ENCODE measurements around the gene VRK3. TPM values are rescaled to one million over a fixed set of nuclear protein-coding genes. Genes with fewer than 3 reads are reported as not detected.
A peak's percentile ranks its signal among the peaks of the same experiment; 100 is the strongest.
"Not testable (repeated sequence)": the region's sequence is repeated elsewhere in the genome, so short reads cannot be mapped to it uniquely, and the experiment has no call there.

The VRK3 gene
- total and polyA plus RNA-seq, 12 donors = 15.1 to 34.9 (median 23.6) TPM

DNA sequence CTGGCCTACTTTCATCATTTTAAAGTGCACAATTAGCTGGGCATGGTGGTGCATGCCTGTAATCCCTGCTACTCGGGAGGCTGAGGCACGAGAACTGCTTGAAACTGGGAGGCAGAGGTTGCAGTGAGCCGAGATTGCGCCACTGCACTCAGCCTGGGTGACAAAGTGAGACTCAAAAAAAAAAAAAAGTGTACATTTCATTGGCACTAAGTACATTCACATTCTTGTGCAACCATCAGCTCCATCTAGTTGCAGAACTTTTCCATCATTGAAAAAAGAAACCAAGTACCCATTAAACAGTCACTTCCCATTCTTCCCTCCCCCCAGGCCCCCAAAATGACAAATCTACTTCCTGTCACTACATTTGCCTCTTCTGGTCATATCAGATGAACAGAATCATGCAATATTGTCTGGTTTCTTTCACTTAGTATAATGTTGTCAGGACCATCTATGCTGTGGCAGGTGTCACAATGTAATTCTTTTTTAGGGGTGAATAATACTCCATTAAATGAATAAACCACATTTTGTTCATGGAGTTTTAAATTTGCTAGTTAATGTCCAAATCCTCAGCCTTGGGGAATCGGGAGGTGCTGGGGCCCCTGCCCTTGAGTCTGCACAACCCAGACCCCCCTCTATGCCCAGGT, 56.8 kb downstream of the VRK3 start:
- H3K27ac ChIP-seq = peak overlapping the region in 1 of 10 donors; percentile 52
- DNase-seq = no peak

DNA sequence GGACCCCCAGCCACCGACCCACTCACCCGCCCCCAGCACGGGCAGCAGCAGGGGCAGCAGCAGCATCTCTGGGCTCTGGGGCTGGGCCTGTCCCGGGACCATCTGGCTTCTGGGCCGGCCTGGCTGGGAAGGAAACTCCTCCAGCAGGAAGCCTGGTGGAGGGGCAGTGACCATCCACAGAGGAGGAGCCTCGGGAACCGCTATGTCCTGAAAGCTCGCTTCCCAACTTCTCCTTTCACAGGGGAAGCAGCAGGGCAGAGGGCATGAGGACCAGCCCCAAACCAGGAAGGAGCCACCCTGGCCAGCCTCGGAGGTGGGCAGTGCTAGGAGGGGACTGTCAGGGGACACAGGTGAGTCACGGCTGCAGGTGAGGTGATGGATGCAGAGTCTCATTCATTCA, 64.2 kb downstream of the VRK3 start, which contains the start of gene SIGLEC11:
Gene SIGLEC11, minus strand, starts transcription at position 193 of the 400 bp plus-strand sequence. Its CDS starts 91 bp downstream, at position 102.
- ATAC-seq = peak; percentile 33 to 76 (median 60)

More for the DNA sequence above, 56.8 kb downstream of the VRK3 start:
- 82 to 86% methylated on average over 5 of the region's 5 CpGs for WGBS, 2 donors
- H3K36me3 ChIP-seq = no peaks in the 10 kb centered on the region
- no peak overlapping the region for H3K4me3 ChIP-seq
- H3K9me3 ChIP-seq = no peaks in the 10 kb centered on the region
- peaks cover 0 to 16% (median 15%) of the 10 kb centered on the region in 7 donors for H3K27me3 ChIP-seq
- peaks cover 0 to 32% (median 2%) of the 10 kb centered on the region in 9 donors for H3K4me1 ChIP-seq
- intact Hi-C loops (cut with DNase I) = no loop called here
- TF ChIP-seq, protein P1, sequence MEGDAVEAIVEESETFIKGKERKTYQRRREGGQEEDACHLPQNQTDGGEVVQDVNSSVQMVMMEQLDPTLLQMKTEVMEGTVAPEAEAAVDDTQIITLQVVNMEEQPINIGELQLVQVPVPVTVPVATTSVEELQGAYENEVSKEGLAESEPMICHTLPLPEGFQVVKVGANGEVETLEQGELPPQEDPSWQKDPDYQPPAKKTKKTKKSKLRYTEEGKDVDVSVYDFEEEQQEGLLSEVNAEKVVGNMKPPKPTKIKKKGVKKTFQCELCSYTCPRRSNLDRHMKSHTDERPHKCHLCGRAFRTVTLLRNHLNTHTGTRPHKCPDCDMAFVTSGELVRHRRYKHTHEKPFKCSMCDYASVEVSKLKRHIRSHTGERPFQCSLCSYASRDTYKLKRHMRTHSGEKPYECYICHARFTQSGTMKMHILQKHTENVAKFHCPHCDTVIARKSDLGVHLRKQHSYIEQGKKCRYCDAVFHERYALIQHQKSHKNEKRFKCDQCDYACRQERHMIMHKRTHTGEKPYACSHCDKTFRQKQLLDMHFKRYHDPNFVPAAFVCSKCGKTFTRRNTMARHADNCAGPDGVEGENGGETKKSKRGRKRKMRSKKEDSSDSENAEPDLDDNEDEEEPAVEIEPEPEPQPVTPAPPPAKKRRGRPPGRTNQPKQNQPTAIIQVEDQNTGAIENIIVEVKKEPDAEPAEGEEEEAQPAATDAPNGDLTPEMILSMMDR (IDR thresholded peaks at IDR 0.05) = no peak
- no peak for ATAC-seq

DNA sequence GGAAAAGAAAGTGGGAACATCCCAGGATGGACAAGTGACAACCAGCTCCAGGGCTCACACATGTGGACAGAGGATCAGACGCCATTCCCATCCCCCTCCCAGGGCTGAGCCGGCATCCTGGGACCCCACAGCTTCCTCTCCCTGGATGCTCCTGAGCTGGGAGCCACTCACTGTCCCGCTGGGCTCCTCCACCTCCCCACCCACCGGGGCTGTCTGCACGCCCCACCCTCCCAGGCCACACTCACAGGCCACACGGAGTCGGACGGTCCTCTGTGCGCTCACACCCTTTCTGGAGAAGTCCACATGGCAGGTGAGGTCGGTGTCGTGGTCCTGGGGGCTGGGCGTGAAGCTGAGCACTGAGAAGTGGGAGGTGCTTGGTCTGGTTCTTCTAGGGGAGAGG, 65.3 kb downstream of the VRK3 start:
- H3K4me1 ChIP-seq = peaks cover 0 to 21% (median 4%) of the 10 kb centered on the region in 9 donors
- H3K9me3 ChIP-seq; DNase-seq; H3K4me3 ChIP-seq; H3K36me3 ChIP-seq; H3K27ac ChIP-seq; intact Hi-C loops (cut with DNase I): not testable (repeated sequence)
- peaks cover 0 to 13% (median 6%) of the 10 kb centered on the region in 7 donors for H3K27me3 ChIP-seq
- WGBS, 2 donors = 20% methylated on average over 1 of the region's 12 CpGs; no CpG with 5 or more reads in 1 of the 2 donors
- peak in 2 of 8 donors; percentile 13 to 23 for ATAC-seq

More for the DNA sequence above, 64.2 kb downstream of the VRK3 start, which contains the start of gene SIGLEC11:
- H3K36me3 ChIP-seq; intact Hi-C loops (cut with DNase I); DNase-seq; H3K27ac ChIP-seq; H3K9me3 ChIP-seq: not testable (repeated sequence)
- peaks cover 0 to 15% (median 0%) of the 10 kb centered on the region in 9 donors for H3K4me1 ChIP-seq
- 47 to 49% methylated on average over 5 of the region's 10 CpGs for WGBS, 2 donors
- H3K27me3 ChIP-seq = peaks cover 0 to 13% (median 6%) of the 10 kb centered on the region in 7 donors
- peak within 1 kb of the TSS in 1 of 10 donors; percentile 9 for H3K4me3 ChIP-seq

DNA sequence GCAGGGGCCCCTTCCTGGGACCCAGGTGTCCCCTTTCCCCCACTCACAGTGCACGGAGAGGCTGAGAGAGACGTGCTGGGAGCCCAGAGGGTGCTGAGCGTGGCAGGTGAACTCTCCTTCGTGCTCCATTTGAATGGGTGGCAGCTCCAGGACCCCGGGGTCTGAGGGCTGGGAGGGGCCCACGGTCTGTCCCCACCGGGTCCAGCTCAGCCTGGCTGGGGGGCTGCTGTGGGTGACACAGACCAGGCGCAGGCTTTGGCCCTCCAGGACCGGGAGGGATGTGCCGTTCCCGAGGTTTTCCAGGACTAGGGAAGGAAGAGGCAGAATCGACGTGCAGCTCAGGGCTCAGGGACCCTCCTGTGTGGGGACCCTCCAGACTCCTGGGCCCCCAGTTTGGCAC, 66.6 kb downstream of the VRK3 start:
- 55 to 63% methylated on average over 9 to 13 of the region's 13 CpGs for WGBS, 2 donors
- H3K4me3 ChIP-seq; H3K9me3 ChIP-seq; H3K27ac ChIP-seq; H3K36me3 ChIP-seq; intact Hi-C loops (cut with DNase I); DNase-seq: not testable (repeated sequence)
- ATAC-seq = peak in 1 of 8 donors; percentile 48
- Histone ChIP-seq H3K4me1 (peaks cover 0 to 34% (median 17%) of the 10 kb centered on the region in 9 donors), H3K27me3 (peaks cover 0 to 13% (median 6%) of the 10 kb centered on the region in 7 donors)

DNA sequence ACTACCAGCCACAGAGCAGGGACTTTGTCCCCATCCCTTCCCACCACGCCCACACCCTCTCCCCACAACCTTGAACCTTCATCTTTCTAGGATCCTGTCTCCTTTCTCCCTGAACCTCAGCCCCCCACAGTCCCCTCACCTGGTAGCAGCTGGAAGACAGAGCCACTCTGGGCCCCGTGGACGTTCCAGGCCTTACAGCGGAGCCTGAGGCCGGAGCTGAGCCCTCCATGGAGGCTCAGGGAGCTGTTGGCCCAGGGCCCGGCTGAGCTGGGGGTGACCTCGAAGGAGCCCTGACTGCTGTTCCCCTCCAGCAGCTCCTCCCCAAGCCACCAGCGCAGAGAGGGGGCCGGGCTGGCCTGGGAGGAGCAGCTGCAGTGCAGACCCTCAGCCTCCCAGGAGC, 67.0 kb downstream of the VRK3 start:
- Histone ChIP-seq H3K4me1 (peaks cover 0 to 38% (median 17%) of the 10 kb centered on the region in 9 donors), H3K27me3 (peaks cover 0 to 13% (median 6%) of the 10 kb centered on the region in 7 donors)
- H3K9me3 ChIP-seq; H3K27ac ChIP-seq; H3K36me3 ChIP-seq; intact Hi-C loops (cut with DNase I); DNase-seq; ATAC-seq; H3K4me3 ChIP-seq: not testable (repeated sequence)
- WGBS, 2 donors = 50 to 61% methylated on average over 8 to 9 of the region's 9 CpGs

DNA sequence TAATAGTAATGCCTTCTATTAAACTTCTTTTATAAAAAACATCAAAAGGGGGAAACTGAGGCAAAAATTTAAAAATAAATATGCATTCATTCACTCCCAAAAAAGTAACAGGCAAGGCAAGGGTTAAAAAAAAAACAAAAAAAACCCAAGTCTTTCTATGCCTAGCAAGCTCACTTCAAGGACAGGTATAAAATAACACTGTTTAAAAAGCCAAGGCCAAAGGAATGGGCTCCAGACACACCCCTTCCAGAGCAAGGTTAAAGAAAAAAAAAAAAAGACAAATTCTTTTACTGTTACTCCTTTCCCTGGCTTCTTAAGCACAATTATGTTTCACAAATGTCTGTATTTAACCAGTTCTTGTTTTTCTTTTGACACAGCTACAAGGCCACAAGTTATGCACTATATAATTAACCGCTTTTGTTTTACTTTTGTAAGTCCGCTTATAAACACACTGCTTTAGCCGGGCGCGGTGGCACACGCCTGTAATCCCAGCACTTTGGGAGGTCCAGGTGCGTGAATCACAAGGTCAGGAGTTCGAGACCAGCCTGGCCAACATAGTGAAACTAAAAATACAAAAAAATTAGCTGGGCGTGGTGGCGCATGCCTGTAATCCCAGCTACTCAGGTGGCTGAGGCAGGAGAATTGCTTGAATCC, 67.8 kb downstream of the VRK3 start:
- no peak for DNase-seq
- Histone ChIP-seq H3K27me3 (peaks cover 0 to 13% (median 6%) of the 10 kb centered on the region in 7 donors), H3K36me3 (no peaks in the 10 kb centered on the region), H3K27ac (no peak overlapping the region), H3K4me1 (peaks cover 0 to 45% (median 17%) of the 10 kb centered on the region in 9 donors), H3K4me3 (no peak overlapping the region), H3K9me3 (no peaks in the 10 kb centered on the region)
- WGBS, 2 donors = 90 to 92% methylated on average over 10 of the region's 10 CpGs
- TF ChIP-seq, protein P1 (IDR thresholded peaks at IDR 0.05) = no peak
- intact Hi-C loops (cut with DNase I) = no loop called here
- ATAC-seq = no peak
